Caco-2 (cell line): Measurements from ENCODE around the gene TRIM56. TPM values are rescaled to one million over a fixed set of nuclear protein-coding genes. Genes with fewer than 3 reads are reported as not detected.

Experiments
- BruUV-seq: library from RNA; stranded (reverse); fragments of 400-500 nt; replicated peaks from 2 replicates; lab custom pipeline; 2021; lab: Mats Ljungman, UMichigan
- CTCF ChIA-PET: fragments of 300-600 bp; sonication (Branson Sonifier 250); formaldehyde crosslinking; loops from one replicate; lab custom pipeline; 2022; ENCODE audit warnings: antibody characterized with exemption; lab: Charles Lee
- POLR2A ChIA-PET: fragments of 300-600 bp; sonication (Branson Sonifier 250); formaldehyde crosslinking; loops from one replicate; lab custom pipeline; 2022; ENCODE audit warnings: antibody characterized with exemption; lab: Charles Lee
- DNase-seq, 2 experiments: peaks; one replicate each; pipeline versions ENCODE4 v3.0.0 to v3.0.0-alpha.2; 2020 to 2022
- H3K27me3 ChIP-seq: replicated peaks from 2 replicates; pipeline ENCODE4 v1.6.0; 2011; ENCODE audit warnings: low read length; ENCODE audit not compliant: control insufficient read depth, insufficient read depth
- H3K36me3 ChIP-seq: 2 replicates; pipeline ENCODE4 v1.5.1; 2011; ENCODE audit warnings: low read length; ENCODE audit not compliant: control insufficient read depth, insufficient read depth
- H3K4me1 ChIP-seq: fragments of 250-450 bp; sonication (Bioruptor Pico); 2 replicates; pipeline ENCODE4 v1.5.1; 2020; ENCODE audit warnings: mild to moderate bottlenecking
- H3K4me3 ChIP-seq: 2 replicates; pipeline ENCODE4 v1.5.1; 2011; ENCODE audit warnings: low read depth, mild to moderate bottlenecking, control low read depth, low read length
- H3K9me3 ChIP-seq: fragments of 250-450 bp; sonication (Bioruptor Pico); 2 replicates; pipeline ENCODE4 v1.5.1; 2020; ENCODE audit warnings: mild to moderate bottlenecking, moderate library complexity
- H3K27ac Mint-ChIP-seq: one replicate; pipeline ENCODE4 v1.8.0; 2022; ENCODE audit warnings: mixed read lengths; ENCODE audit not compliant: unreplicated experiment
- H3K27me3 Mint-ChIP-seq: one replicate; pipeline ENCODE4 v1.8.0; 2022; ENCODE audit warnings: mixed read lengths; ENCODE audit not compliant: insufficient read depth, unreplicated experiment
- H3K36me3 Mint-ChIP-seq: one replicate; pipeline ENCODE4 v1.8.0; 2022; ENCODE audit warnings: mild to moderate bottlenecking, mixed read lengths; ENCODE audit not compliant: insufficient read depth, unreplicated experiment
- H3K4me1 Mint-ChIP-seq: one replicate; pipeline ENCODE4 v1.8.0; 2022; ENCODE audit warnings: low read depth, mixed read lengths; ENCODE audit not compliant: unreplicated experiment
- H3K4me3 Mint-ChIP-seq: one replicate; pipeline ENCODE4 v1.8.0; 2022; ENCODE audit warnings: mild to moderate bottlenecking, moderate library complexity, mixed read lengths; ENCODE audit not compliant: unreplicated experiment
- H3K9me3 Mint-ChIP-seq: one replicate; pipeline ENCODE4 v1.8.0; 2022; ENCODE audit warnings: mixed read lengths; ENCODE audit not compliant: unreplicated experiment
- intact Hi-C: fragments of 100-400 bp; cut with micrococcal nuclease; formaldehyde crosslinking; loops from one replicate; pipeline ENCODE4 v1.10.0; 2022; ENCODE audit not compliant: unreplicated experiment
- total RNA-seq: library from RNA; stranded (reverse); gene quantifications from 2 replicates; pipeline ENCODE4 v1.2.3, GENCODE V29; 2022
- TF ChIP-seq, protein P1 (sequence below), 2 experiments: fragments of 200-600 bp in 1 of 2; IDR thresholded peaks; 1 replicate in 1 of 2; 2 replicates in 1 of 2; pipeline versions ENCODE4 v1.5.1 to v1.8.0; 2011 to 2022; ENCODE audit warnings: antibody characterized with exemption in 1 of 2, control low read depth in 1 of 2, inconsistent platforms in 1 of 2, low read depth in 1 of 2, low read length in 1 of 2, mild to moderate bottlenecking in 1 of 2, moderate library complexity in 1 of 2; ENCODE audit not compliant: insufficient read depth in 1 of 2, severe bottlenecking in 1 of 2, unreplicated experiment in 1 of 2

The TRIM56 gene
- total RNA-seq, 1 experiment from 2014 or later = 30.3 TPM

DNA sequence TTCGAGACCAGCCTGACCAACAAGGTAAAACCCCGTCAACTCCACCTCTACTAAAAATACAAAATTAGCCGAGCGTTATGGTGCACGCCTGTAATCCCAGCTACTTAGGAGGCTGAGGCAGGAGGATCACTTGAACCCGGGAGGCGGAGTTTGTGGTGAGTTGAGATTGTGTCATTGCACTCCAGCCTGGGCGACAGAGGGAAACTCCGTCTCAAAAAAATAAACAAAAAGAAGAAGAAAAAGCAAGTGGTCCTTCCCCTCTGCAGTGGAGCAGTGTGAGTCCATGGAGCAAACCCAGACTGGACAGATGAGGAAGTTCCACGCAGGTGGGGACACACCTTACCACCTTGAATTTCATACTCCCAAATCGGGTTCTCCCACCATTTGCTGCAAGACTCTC is 28.6 kb downstream of the TRIM56 start:
- intact Hi-C loops = no loop called here
- no peaks in the 10 kb centered on the region for H3K36me3 Mint-ChIP-seq
- DNase-seq = no peak
- no TSS peak for BruUV-seq
- H3K27me3 Mint-ChIP-seq = no peaks in the 10 kb centered on the region
- H3K9me3 Mint-ChIP-seq = no peaks in the 10 kb centered on the region
- H3K4me1 ChIP-seq = peaks cover 9% of the 10 kb centered on the region
- ChIA-PET CTCF (no interaction called here), POLR2A (no interaction called here)
- no peak overlapping the region for H3K4me3 Mint-ChIP-seq
- no peaks in the 10 kb centered on the region for H3K27me3 ChIP-seq
- peaks cover 7% of the 10 kb centered on the region for H3K4me1 Mint-ChIP-seq
- H3K4me3 ChIP-seq = no peak overlapping the region
- H3K9me3 ChIP-seq = no peaks in the 10 kb centered on the region
- H3K36me3 ChIP-seq = no peaks in the 10 kb centered on the region
- TF ChIP-seq, protein P1, sequence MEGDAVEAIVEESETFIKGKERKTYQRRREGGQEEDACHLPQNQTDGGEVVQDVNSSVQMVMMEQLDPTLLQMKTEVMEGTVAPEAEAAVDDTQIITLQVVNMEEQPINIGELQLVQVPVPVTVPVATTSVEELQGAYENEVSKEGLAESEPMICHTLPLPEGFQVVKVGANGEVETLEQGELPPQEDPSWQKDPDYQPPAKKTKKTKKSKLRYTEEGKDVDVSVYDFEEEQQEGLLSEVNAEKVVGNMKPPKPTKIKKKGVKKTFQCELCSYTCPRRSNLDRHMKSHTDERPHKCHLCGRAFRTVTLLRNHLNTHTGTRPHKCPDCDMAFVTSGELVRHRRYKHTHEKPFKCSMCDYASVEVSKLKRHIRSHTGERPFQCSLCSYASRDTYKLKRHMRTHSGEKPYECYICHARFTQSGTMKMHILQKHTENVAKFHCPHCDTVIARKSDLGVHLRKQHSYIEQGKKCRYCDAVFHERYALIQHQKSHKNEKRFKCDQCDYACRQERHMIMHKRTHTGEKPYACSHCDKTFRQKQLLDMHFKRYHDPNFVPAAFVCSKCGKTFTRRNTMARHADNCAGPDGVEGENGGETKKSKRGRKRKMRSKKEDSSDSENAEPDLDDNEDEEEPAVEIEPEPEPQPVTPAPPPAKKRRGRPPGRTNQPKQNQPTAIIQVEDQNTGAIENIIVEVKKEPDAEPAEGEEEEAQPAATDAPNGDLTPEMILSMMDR (IDR thresholded peaks at IDR 0.05; ENCODE audit: insufficient read depth in 1 of 2, low read depth in 1 of 2, low read length in 1 of 2, severe bottlenecking in 1 of 2, unreplicated experiment in 1 of 2) = no peak
- H3K27ac Mint-ChIP-seq = no peak overlapping the region

DNA sequence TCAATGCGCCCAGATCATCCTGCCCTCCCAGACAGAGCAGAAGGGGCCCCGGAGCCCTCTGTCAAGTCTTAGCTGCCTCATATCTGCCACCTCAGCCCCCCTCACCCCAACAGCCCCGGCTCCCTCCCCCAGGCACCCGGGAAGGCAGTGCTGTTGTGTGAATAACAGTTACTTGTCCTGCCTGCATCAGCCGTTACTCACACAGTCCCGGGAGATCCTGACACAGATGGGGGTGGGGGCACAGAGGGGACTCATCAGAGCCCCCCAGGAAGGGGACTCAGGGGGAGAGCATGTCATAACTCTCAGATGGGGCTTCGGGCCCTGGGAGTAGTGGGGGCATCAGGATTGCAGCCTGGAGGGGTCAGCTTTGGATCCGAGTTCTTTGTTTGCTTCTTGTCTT is 29.2 kb downstream of the TRIM56 start:
- no peak overlapping the region for H3K4me3 Mint-ChIP-seq
- H3K36me3 ChIP-seq = no peaks in the 10 kb centered on the region
- H3K27ac Mint-ChIP-seq = no peak overlapping the region
- H3K4me1 Mint-ChIP-seq = peaks cover 7% of the 10 kb centered on the region
- BruUV-seq = no TSS peak
- no peaks in the 10 kb centered on the region for H3K27me3 Mint-ChIP-seq
- peaks cover 11% of the 10 kb centered on the region for H3K4me1 ChIP-seq
- H3K9me3 Mint-ChIP-seq = no peaks in the 10 kb centered on the region
- POLR2A ChIA-PET = no interaction called here
- no peaks in the 10 kb centered on the region for H3K36me3 Mint-ChIP-seq
- CTCF ChIA-PET = no interaction called here
- DNase-seq = no peak
- TF ChIP-seq, protein P1 (IDR thresholded peaks at IDR 0.05; ENCODE audit: insufficient read depth in 1 of 2, low read depth in 1 of 2, low read length in 1 of 2, severe bottlenecking in 1 of 2, unreplicated experiment in 1 of 2) = no peak
- no peaks in the 10 kb centered on the region for H3K9me3 ChIP-seq
- H3K27me3 ChIP-seq = no peaks in the 10 kb centered on the region
- H3K4me3 ChIP-seq = no peak overlapping the region
- intact Hi-C loops = no loop called here

DNA sequence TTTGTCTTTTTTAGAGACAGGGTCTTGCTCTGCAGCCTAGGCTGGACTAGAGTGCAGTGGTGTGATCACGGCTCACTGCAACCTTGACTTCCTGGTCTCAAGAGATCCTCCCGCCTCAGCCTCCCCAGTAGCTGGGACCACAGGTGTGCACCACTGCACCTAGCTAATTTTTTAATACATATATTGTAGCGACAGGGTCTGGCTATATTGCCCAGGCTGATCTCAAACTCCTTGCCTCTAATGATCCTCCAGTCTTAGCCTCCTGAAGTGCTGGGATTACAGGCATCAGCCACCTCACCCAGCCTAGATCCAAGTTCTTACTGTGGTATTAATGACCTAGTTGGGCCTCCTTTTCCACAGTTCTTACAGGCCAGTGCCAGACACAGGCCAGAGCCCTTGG is 29.9 kb downstream of the TRIM56 start:
- DNase-seq = no peak
- H3K27me3 ChIP-seq = no peaks in the 10 kb centered on the region
- no TSS peak for BruUV-seq
- Mint-ChIP-seq H3K27ac (no peak overlapping the region), H3K9me3 (no peaks in the 10 kb centered on the region), H3K4me3 (no peak overlapping the region), H3K36me3 (no peaks in the 10 kb centered on the region), H3K27me3 (no peaks in the 10 kb centered on the region), H3K4me1 (peaks cover 7% of the 10 kb centered on the region)
- H3K4me3 ChIP-seq = no peak overlapping the region
- H3K36me3 ChIP-seq = no peaks in the 10 kb centered on the region
- POLR2A ChIA-PET = no interaction called here
- no peaks in the 10 kb centered on the region for H3K9me3 ChIP-seq
- peaks cover 11% of the 10 kb centered on the region for H3K4me1 ChIP-seq
- CTCF ChIA-PET = no interaction called here
- intact Hi-C loops = no loop called here
- TF ChIP-seq, protein P1 (IDR thresholded peaks at IDR 0.05; ENCODE audit: insufficient read depth in 1 of 2, low read depth in 1 of 2, low read length in 1 of 2, severe bottlenecking in 1 of 2, unreplicated experiment in 1 of 2) = no peak
